ENCODE measurements around the gene ELK3.
A peak's percentile ranks its signal among the peaks of the same experiment; 100 is the strongest.
"Not testable (repeated sequence)": the region's sequence is repeated elsewhere in the genome, so short reads cannot be mapped to it uniquely, and the experiment has no call there.

Gene ELK3

GRCh38 chr12:96315741-96316481 is 121.7 kb downstream of the ELK3 start:
- peak; percentile 34 for DNase-seq

- not testable (repeated sequence) for DNase-seq
Measured at GRCh38 chr12:96317801-96318200, 123.6 kb downstream of the ELK3 start.

All from hematopoietic multipotent progenitor cell treated with erythropoietin and hydrocortisone succinate and interleukin-3 and kit ligand, for 8 days (in vitro differentiated cells).